MM.1S (cell line): ENCODE data around the gene TBC1D10A.

Experiments used
- CTCF ChIP-seq: fragments of 300-600 bp; sonication (generic); IDR thresholded peaks from 2 replicates; pipeline ENCODE4 v1.5.1; 2016; ENCODE audit warnings: antibody characterized with exemption, low read length, mixed read lengths
- EZH2 ChIP-seq: fragments of 300-600 bp; sonication (generic); optimal IDR thresholded peaks from 2 replicates; pipeline ENCODE3; 2017; ENCODE audit warnings: low read depth, mild to moderate bottlenecking, antibody characterized with exemption, low read length, mixed read lengths
- EZH2phosphoT487 ChIP-seq: fragments of 300-600 bp; sonication (generic); IDR thresholded peaks from 2 replicates; pipeline ENCODE4 v1.6.1; 2018; ENCODE audit warnings: antibody characterized with exemption, low read length

- no peak for TF ChIP-seq CTCF
- no peak for TF ChIP-seq EZH2phosphoT487
- TF ChIP-seq EZH2, result no peak
These were observed 50.7 kb downstream of the TBC1D10A start for GRCh38 chr22:30276039-30276438.
